Adrenal gland (tissue), 12 donors: ENCODE results near the gene ZNF212. TPM values are rescaled to one million over a fixed set of nuclear protein-coding genes. Genes with fewer than 3 reads are reported as not detected.

Source experiments
- DNase-seq, 7 donors: peaks; one replicate each; pipeline ENCODE4 v3.0.0-alpha.2; 2019 to 2020
- H3K27ac ChIP-seq, 5 donors: fragments of 200-600 bp; sonication (generic) in 4 of 5; 1 replicate in 3 of 5; 2 replicates in 2 of 5; pipeline versions ENCODE4 v1.5.1 to v1.8.0; 2016 to 2020; ENCODE audit warnings: mild to moderate bottlenecking in 1 of 5
- H3K27me3 ChIP-seq: fragments of 200-600 bp; 2 replicates; pipeline ENCODE4 v1.8.0; 2021
- H3K36me3 ChIP-seq, 2 donors: fragments of 200-600 bp; replicated peaks in 1 of 2; 1 replicate in 1 of 2; 2 replicates in 1 of 2; pipeline versions ENCODE4 v1.5.1 to v1.8.0; 2018 to 2022
- H3K4me1 ChIP-seq, 2 donors: fragments of 200-600 bp; replicated peaks in 1 of 2; 1 replicate in 1 of 2; 2 replicates in 1 of 2; pipeline versions ENCODE4 v1.5.1 to v1.8.0; 2018 to 2021
- H3K4me3 ChIP-seq, 4 donors: fragments of 200-600 bp; sonication (generic) in 3 of 4; one replicate each; pipeline ENCODE4 v1.5.1; 2016 to 2018
- H3K9me3 ChIP-seq, 3 donors: fragments of 200-600 bp; sonication (generic) in 1 of 3; replicated peaks in 1 of 3; 1 replicate in 2 of 3; 2 replicates in 1 of 3; pipeline versions ENCODE4 v1.5.1 to v1.8.0; 2016 to 2021
- POLR2A ChIP-seq, 2 donors: fragments of 450-650 bp; IDR thresholded peaks; one replicate each; pipeline ENCODE4 v1.6.1; 2017; ENCODE audit warnings: antibody characterized with exemption in 2 of 2, mild to moderate bottlenecking in 2 of 2, moderate library complexity in 1 of 2
- WGBS, 4 donors: extraction: QIAGEN DNeasy Blood & Tissue Kit in 2 of 4; methylation state at CpG; one replicate each; pipeline versions ENCODE4 v1.1.5 to v1.1.7; 2013 to 2017; 5-methylcytosine and 5-hydroxymethylcytosine counted together
- intact Hi-C, 2 donors: fragments of 100-400 bp; cut with DNase I; formaldehyde crosslinking; loops; one replicate each; pipeline versions ENCODE4 v1.14.1 to v1.15.0; 2022 to 2023
- polyA plus RNA-seq, 3 donors: library from polyadenylated mRNA; stranded (reverse); fragments of 200-250 nt in 2 of 3; fragments of 350-450 nt in 1 of 3; fragmentation: Illumina TruSeq in 1 of 3; extraction: RNeasy Lipid Tissue Mini Kit (QIAGEN cat#74804) in 1 of 3; gene quantifications; one replicate each; pipeline ENCODE4 v1.2.3, GENCODE V29; 2013 to 2014
- total RNA-seq, 9 donors: library from RNA; depleted of rRNA in 4 of 9; stranded (reverse); fragments of >200 nt in 4 of 9; fragments of 120-200 nt in 1 of 9; fragmentation: NEBNext Ultra II Directional in 1 of 9; extraction: Animal tissue kit (Norgen Biotek cat#: 25700) in 1 of 9; gene quantifications; one replicate each; pipeline versions ENCODE4 v1.1.0 to v1.2.4, GENCODE V29; 2013 to 2023
- TF ChIP-seq, protein P1 (sequence below), 6 experiments: fragments of 450-650 bp in 4 of 6; fragments of 200-600 bp in 2 of 6; sonication (generic) in 1 of 6; IDR thresholded peaks; 1 replicate in 5 of 6; 2 replicates in 1 of 6; pipeline versions ENCODE4 v1.5.1 to v1.8.0; 2016 to 2021; ENCODE audit warnings: antibody characterized with exemption in 6 of 6, mild to moderate bottlenecking in 2 of 6, moderate library complexity in 1 of 6
- donor health status: healthy with polysubstance abuse.
- donor health status: Bipolar disorder and iron deficiency.
- donor health status: DM: yes; HTN: yes; CAD: no.
- donor health status: DM: no; HTN: no; CAD: no.
- donor health status: DM: no; HTN: no; CAD: no.
- donor health status: DM: yes; HTN: yes; CAD: no.

The ZNF212 gene
- total and polyA plus RNA-seq, 12 donors = 5.5 to 22.7 (median 10.4) TPM

DNA sequence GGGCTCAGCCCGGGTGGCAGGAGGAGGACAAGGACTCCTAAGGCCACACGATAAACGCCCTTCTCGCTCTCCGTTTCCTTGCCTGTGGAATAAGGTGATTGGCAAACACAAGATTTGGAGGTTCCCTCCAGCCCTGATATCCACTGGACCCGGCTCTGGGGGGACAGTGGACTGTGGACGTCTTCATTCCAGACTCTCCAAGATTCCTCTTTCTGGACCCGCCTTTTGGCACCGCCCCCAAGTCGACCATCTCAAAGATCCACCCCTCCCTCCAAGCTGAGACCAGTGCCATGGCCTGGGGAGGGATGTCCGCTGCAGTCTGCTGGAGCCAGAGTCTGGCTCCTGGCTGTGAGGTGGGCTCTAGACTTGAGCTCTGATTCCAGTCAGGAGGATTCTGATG lies 46.2 kb downstream of the ZNF212 start:
- TF ChIP-seq, protein P1, sequence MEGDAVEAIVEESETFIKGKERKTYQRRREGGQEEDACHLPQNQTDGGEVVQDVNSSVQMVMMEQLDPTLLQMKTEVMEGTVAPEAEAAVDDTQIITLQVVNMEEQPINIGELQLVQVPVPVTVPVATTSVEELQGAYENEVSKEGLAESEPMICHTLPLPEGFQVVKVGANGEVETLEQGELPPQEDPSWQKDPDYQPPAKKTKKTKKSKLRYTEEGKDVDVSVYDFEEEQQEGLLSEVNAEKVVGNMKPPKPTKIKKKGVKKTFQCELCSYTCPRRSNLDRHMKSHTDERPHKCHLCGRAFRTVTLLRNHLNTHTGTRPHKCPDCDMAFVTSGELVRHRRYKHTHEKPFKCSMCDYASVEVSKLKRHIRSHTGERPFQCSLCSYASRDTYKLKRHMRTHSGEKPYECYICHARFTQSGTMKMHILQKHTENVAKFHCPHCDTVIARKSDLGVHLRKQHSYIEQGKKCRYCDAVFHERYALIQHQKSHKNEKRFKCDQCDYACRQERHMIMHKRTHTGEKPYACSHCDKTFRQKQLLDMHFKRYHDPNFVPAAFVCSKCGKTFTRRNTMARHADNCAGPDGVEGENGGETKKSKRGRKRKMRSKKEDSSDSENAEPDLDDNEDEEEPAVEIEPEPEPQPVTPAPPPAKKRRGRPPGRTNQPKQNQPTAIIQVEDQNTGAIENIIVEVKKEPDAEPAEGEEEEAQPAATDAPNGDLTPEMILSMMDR (IDR thresholded peaks at IDR 0.05) = no peak
- no peak for TF ChIP-seq POLR2A (IDR thresholded peaks at IDR 0.05)
- H3K27ac ChIP-seq = peak overlapping the region in 2 of 5 donors; percentile 43 to 49
- no peaks in the 10 kb centered on the region for H3K27me3 ChIP-seq
- intact Hi-C loops = no loop called here
- H3K4me1 ChIP-seq = peaks cover 0 to 13% of the 10 kb centered on the region in 2 donors
- H3K36me3 ChIP-seq = peaks cover 0 to 6% of the 10 kb centered on the region in 2 donors
- H3K9me3 ChIP-seq = no peaks in the 10 kb centered on the region
- peak overlapping the region in 3 of 4 donors; percentile 32 to 77 (median 40) for H3K4me3 ChIP-seq
- DNase-seq = peak in 6 of 7 donors; percentile 26 to 71 (median 38)
- WGBS, 4 donors = 2 to 5% (median 3%) methylated on average over 5 to 11 of the region's 11 CpGs

DNA sequence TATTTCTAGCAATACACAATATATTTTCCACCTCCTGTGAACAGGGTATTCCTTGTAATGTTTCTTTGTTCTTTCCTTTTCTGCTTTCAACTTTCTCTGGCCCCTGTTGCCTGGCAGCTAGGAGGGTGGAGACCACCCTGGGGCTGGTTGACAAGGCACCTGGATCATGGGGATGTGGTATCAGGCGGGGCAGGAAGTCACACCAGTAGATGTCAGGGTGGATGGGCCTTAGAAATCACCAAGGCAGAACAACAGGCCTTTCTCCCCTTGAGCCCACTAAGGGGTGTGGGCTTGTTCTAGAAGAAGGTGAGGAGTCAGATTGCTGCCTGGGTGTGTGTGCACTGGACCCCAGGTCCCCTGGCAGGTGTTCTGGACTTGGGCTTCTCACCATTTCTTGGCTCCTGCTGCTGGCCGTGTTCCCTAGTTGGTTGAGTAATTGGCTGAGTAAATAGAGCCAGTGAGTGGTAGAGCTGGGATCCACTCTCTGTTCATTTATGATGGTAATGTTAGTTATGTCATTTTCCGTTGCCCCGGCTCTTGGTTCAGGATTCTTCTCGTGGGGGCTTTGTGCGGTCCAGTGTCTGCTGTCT lies 47.5 kb downstream of the ZNF212 start:
- Histone ChIP-seq H3K27me3 (no peaks in the 10 kb centered on the region), H3K9me3 (no peaks in the 10 kb centered on the region), H3K36me3 (no peaks in the 10 kb centered on the region), H3K4me3 (no peak overlapping the region), H3K4me1 (peaks cover 0 to 13% of the 10 kb centered on the region in 2 donors), H3K27ac (no peak overlapping the region)
- 85 to 95% (median 93%) methylated on average over 6 of the region's 6 CpGs for WGBS, 4 donors
- TF ChIP-seq, protein P1 (IDR thresholded peaks at IDR 0.05) = no peak
- no peak for TF ChIP-seq POLR2A (IDR thresholded peaks at IDR 0.05)
- no peak for DNase-seq
- intact Hi-C loops = no loop called here

DNA sequence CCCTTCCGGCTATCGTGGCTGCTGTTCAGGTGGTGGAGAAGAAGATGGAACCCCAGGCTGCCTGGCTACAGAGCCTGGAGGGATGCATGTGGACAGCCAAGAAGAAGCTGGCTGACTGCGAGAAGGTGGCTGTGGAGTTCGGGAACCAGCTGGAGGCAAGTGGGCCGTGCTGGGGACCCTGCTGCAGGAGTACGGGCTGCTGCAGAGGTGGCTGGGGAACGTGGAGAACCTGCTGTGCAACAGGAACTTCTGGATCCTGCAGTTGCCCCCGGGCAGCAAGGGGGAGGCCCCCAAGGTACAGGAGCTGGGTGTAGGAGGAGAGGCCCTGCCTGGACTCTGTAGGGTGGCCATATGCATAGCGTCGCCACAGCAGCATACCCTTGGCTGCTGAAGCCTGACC lies 48.2 kb downstream of the ZNF212 start:
- no peak overlapping the region for H3K4me3 ChIP-seq
- intact Hi-C loops = no loop called here
- no peak for DNase-seq
- peaks cover 0 to 13% of the 10 kb centered on the region in 2 donors for H3K4me1 ChIP-seq
- no peaks in the 10 kb centered on the region for H3K27me3 ChIP-seq
- H3K36me3 ChIP-seq = no peaks in the 10 kb centered on the region
- no peak for TF ChIP-seq POLR2A (IDR thresholded peaks at IDR 0.05)
- TF ChIP-seq, protein P1 (IDR thresholded peaks at IDR 0.05) = no peak
- no peak overlapping the region for H3K27ac ChIP-seq
- 90 to 92% (median 92%) methylated on average over 10 of the region's 10 CpGs for WGBS, 4 donors
- no peaks in the 10 kb centered on the region for H3K9me3 ChIP-seq

DNA sequence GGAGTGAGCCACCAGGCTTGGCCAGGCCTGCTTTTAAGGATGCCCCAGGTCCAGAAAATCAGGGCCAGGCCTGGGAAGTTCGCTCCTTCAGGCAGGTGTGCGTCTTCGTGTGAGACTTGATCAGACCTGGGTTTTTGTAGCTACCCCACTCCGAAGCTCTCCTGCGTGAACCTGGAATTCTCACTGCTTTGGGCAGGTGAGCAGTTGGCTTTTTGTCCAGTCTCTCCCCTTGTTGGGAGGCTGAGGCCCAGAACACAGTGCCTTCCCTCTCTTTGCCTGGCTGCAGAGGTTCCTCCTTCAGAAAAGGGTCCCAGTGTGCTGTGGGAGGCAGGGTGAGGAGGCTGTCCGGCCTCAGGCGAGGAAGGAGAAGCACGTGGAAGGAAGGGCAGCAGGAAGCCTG lies 49.8 kb downstream of the ZNF212 start:
- Histone ChIP-seq H3K27ac (no peak overlapping the region), H3K9me3 (no peaks in the 10 kb centered on the region), H3K4me1 (peaks cover 0 to 13% of the 10 kb centered on the region in 2 donors), H3K4me3 (no peak overlapping the region), H3K27me3 (no peaks in the 10 kb centered on the region), H3K36me3 (no peaks in the 10 kb centered on the region)
- TF ChIP-seq, protein P1 (IDR thresholded peaks at IDR 0.05) = no peak
- no peak for TF ChIP-seq POLR2A (IDR thresholded peaks at IDR 0.05)
- DNase-seq = peak in 1 of 7 donors; percentile 25
- WGBS, 4 donors = 96 to 100% (median 97%) methylated on average over 5 to 8 of the region's 8 CpGs
- intact Hi-C loops = no loop called here
